Astrocyte (in vitro differentiated cells and primary cell): Measurements from ENCODE around the gene ARHGAP32. TPM values are rescaled to one million over a fixed set of nuclear protein-coding genes. Genes with fewer than 3 reads are reported as not detected.

ENCODE experiments used
- DNase-seq: peaks from one replicate; pipeline ENCODE4 v3.0.0-alpha.2; 2010; ENCODE audit warnings: low read depth
- FAIRE-seq: peaks from 2 replicates; lab custom pipeline; 2011; peaks lifted over from hg19 to GRCh38; lab: Jason Lieb, UNC
- H2AFZ ChIP-seq: 2 replicates; pipeline ENCODE4 v1.6.0; 2012; ENCODE audit warnings: low read depth, low read length, inconsistent platforms
- H3K27ac ChIP-seq: 2 replicates; pipeline ENCODE4 v1.5.1; 2011; ENCODE audit warnings: low read depth, low read length, inconsistent platforms
- H3K27me3 ChIP-seq: 2 replicates; pipeline ENCODE4 v1.6.0; 2011; ENCODE audit warnings: low read length, inconsistent platforms; ENCODE audit not compliant: insufficient read depth
- H3K36me3 ChIP-seq: 2 replicates; pipeline ENCODE4 v1.5.1; 2011; ENCODE audit warnings: low read length, inconsistent platforms; ENCODE audit not compliant: insufficient read depth
- H3K4me1 ChIP-seq: 2 replicates; pipeline ENCODE4 v1.5.1; 2011; ENCODE audit warnings: low read length, inconsistent platforms; ENCODE audit not compliant: insufficient read depth
- H3K4me2 ChIP-seq: 2 replicates; pipeline ENCODE4 v1.6.0; 2012; ENCODE audit warnings: low read length, inconsistent platforms
- H3K4me3 ChIP-seq: 2 replicates; pipeline ENCODE4 v1.5.1; 2011; ENCODE audit warnings: low read depth, mild to moderate bottlenecking, low read length, inconsistent platforms; ENCODE audit not compliant: insufficient read depth
- H3K79me2 ChIP-seq: 2 replicates; pipeline ENCODE4 v1.6.0; 2012; ENCODE audit warnings: mild to moderate bottlenecking, low read length, inconsistent platforms; ENCODE audit not compliant: insufficient read depth
- H3K9ac ChIP-seq: 2 replicates; pipeline ENCODE4 v1.6.0; 2012; ENCODE audit warnings: mild to moderate bottlenecking, low read length, inconsistent platforms
- H3K9me3 ChIP-seq: 2 replicates; pipeline ENCODE4 v1.5.1; 2012; ENCODE audit warnings: low read depth, mild to moderate bottlenecking, low read length, inconsistent platforms; ENCODE audit not compliant: insufficient read depth
- H4K20me1 ChIP-seq: 2 replicates; pipeline ENCODE4 v1.6.0; 2012; ENCODE audit warnings: low read length, inconsistent platforms; ENCODE audit not compliant: insufficient read depth
- H3K27ac Mint-ChIP-seq: one replicate; pipeline ENCODE4 v1.8.0; 2021; ENCODE audit warnings: mild to moderate bottlenecking, mixed read lengths; ENCODE audit not compliant: unreplicated experiment
- H3K27me3 Mint-ChIP-seq: one replicate; pipeline ENCODE4 v1.8.0; 2021; ENCODE audit warnings: low read depth, mixed read lengths; ENCODE audit not compliant: unreplicated experiment
- H3K36me3 Mint-ChIP-seq: one replicate; pipeline ENCODE4 v1.8.0; 2021; ENCODE audit warnings: low read depth, mixed read lengths; ENCODE audit not compliant: unreplicated experiment
- H3K4me1 Mint-ChIP-seq: one replicate; pipeline ENCODE4 v1.8.0; 2021; ENCODE audit warnings: low read depth, mixed read lengths; ENCODE audit not compliant: unreplicated experiment
- H3K4me3 Mint-ChIP-seq: one replicate; pipeline ENCODE4 v1.8.0; 2021; ENCODE audit warnings: mild to moderate bottlenecking, moderate library complexity, mixed read lengths; ENCODE audit not compliant: unreplicated experiment
- H3K9me3 Mint-ChIP-seq: one replicate; pipeline ENCODE4 v1.8.0; 2021; ENCODE audit warnings: mild to moderate bottlenecking, mixed read lengths; ENCODE audit not compliant: unreplicated experiment
- CTCF ChIP-seq: IDR thresholded peaks from 2 replicates; pipeline ENCODE4 v1.5.1; 2011; ENCODE audit warnings: low read depth, mild to moderate bottlenecking, inconsistent platforms, low read length, moderate library complexity; ENCODE audit not compliant: insufficient read depth
- EZH2 ChIP-seq: IDR thresholded peaks from 2 replicates; pipeline ENCODE4 v1.6.1; 2012; ENCODE audit warnings: mild to moderate bottlenecking, low read length, inconsistent platforms; ENCODE audit not compliant: insufficient read depth
- total RNA-seq: library from RNA; stranded (reverse); gene quantifications from 2 replicates; pipeline ENCODE4 v1.2.1, GENCODE V29; 2021

Gene ARHGAP32
- total RNA-seq, 1 donor from 2014 or later = 21.6 TPM

GRCh38 chr11:129204150-129204838 lies 12.2 kb upstream of the ARHGAP32 start:
- no peak for DNase-seq
- Mint-ChIP-seq H3K27ac (no peak overlapping the region), H3K4me1 (peaks cover 13% of the 10 kb centered on the region), H3K36me3 (peaks cover 10% of the 10 kb centered on the region), H3K27me3 (no peaks in the 10 kb centered on the region), H3K4me3 (no peak overlapping the region), H3K9me3 (peaks cover 2% of the 10 kb centered on the region)
- Histone ChIP-seq H2AFZ (no peak overlapping the region), H3K4me3 (no peak overlapping the region), H3K9me3 (no peaks in the 10 kb centered on the region), H3K27ac (no peak overlapping the region), H3K36me3 (no peaks in the 10 kb centered on the region), H3K4me1 (peaks cover 8% of the 10 kb centered on the region), H3K79me2 (peaks cover 47% of the 10 kb centered on the region), H3K4me2 (no peak overlapping the region), H4K20me1 (peaks cover 8% of the 10 kb centered on the region), H3K9ac (no peak overlapping the region), H3K27me3 (no peaks in the 10 kb centered on the region)
- TF ChIP-seq EZH2 = no peak
- FAIRE-seq = no peak

- H3K4me2 ChIP-seq = no peak overlapping the region
- H3K9me3 ChIP-seq = no peaks in the 10 kb centered on the region
- no peak overlapping the region for H3K9ac ChIP-seq
- DNase-seq (no peak), FAIRE-seq (no peak)
- no peaks in the 10 kb centered on the region for H3K36me3 ChIP-seq
- Mint-ChIP-seq H3K4me3 (no peak overlapping the region), H3K27ac (no peak overlapping the region), H3K27me3 (no peaks in the 10 kb centered on the region), H3K9me3 (peaks cover 6% of the 10 kb centered on the region), H3K36me3 (peaks cover 18% of the 10 kb centered on the region), H3K4me1 (peaks cover 4% of the 10 kb centered on the region)
- TF ChIP-seq EZH2 (no peak), CTCF (no peak)
- no peaks in the 10 kb centered on the region for H3K27me3 ChIP-seq
- no peaks in the 10 kb centered on the region for H3K4me1 ChIP-seq
- peaks cover 38% of the 10 kb centered on the region for H3K79me2 ChIP-seq
- no peak overlapping the region for H2AFZ ChIP-seq
- no peak overlapping the region for H3K4me3 ChIP-seq
- H3K27ac ChIP-seq = no peak overlapping the region
- H4K20me1 ChIP-seq = no peaks in the 10 kb centered on the region
These were observed 10.5 kb upstream of the ARHGAP32 start for GRCh38 chr11:129202646-129203045.

- Mint-ChIP-seq H3K4me1 (peaks cover 1% of the 10 kb centered on the region), H3K27ac (no peak overlapping the region)
- FAIRE-seq = no peak
These were observed 3.6 kb upstream of the ARHGAP32 start for GRCh38 chr11:129195682-129196081.

More at GRCh38 chr11:129195682-129196081, 3.6 kb upstream of the ARHGAP32 start:
- Mint-ChIP-seq H3K9me3 (peaks cover 6% of the 10 kb centered on the region), H3K4me3 (no peak overlapping the region), H3K27me3 (no peaks in the 10 kb centered on the region), H3K36me3 (peaks cover 14% of the 10 kb centered on the region)
- Histone ChIP-seq H3K27ac (no peak overlapping the region), H3K27me3 (no peaks in the 10 kb centered on the region), H3K4me3 (no peak overlapping the region), H3K9me3 (no peaks in the 10 kb centered on the region), H3K4me2 (no peak overlapping the region), H3K9ac (no peak overlapping the region), H2AFZ (no peak overlapping the region), H3K79me2 (peaks cover 43% of the 10 kb centered on the region), H4K20me1 (peaks cover 11% of the 10 kb centered on the region), H3K4me1 (no peaks in the 10 kb centered on the region), H3K36me3 (no peaks in the 10 kb centered on the region)
- no peak for TF ChIP-seq CTCF
- no peak for TF ChIP-seq EZH2
- no peak for DNase-seq
